Skin of body (tissue), 2 donors: ENCODE measurements around the gene RPL10. TPM values are rescaled to one million over a fixed set of nuclear protein-coding genes. Genes with fewer than 3 reads are reported as not detected.

Source experiments
- DNase-seq: peaks from one replicate; lab custom pipeline; 2025; lab: John Stamatoyannopoulos, UW
- total RNA-seq: library from RNA; depleted of rRNA; stranded (reverse); fragments of >200 nt; gene quantifications from one replicate; pipeline ENCODE4 v1.2.3, GENCODE V29; 2014

Gene RPL10
- 3,686 TPM for total RNA-seq

GRCh38 chrX:154397888-154398667 is at the start of gene RPL10:
RPL10 (plus strand) TSS chrX:154398377; CDS start chrX:154398520, 143 bp downstream.
- DNase-seq, result peak; percentile 95

- no peak for DNase-seq
Observed at GRCh38 chrX:154348646-154349358, 49.4 kb upstream of the RPL10 start.

GRCh38 chrX:154349359-154349935 is 48.7 kb upstream of the RPL10 start:
- DNase-seq, result no peak

- DNase-seq, result no peak
Observed at GRCh38 chrX:154349979-154350378, 48.2 kb upstream of the RPL10 start.

GRCh38 chrX:154350429-154351182 is 47.6 kb upstream of the RPL10 start:
- no peak for DNase-seq

- no peak for DNase-seq
Observed at GRCh38 chrX:154351183-154352011, 46.8 kb upstream of the RPL10 start.

- no peak for DNase-seq
Observed at GRCh38 chrX:154352012-154352401, 46.2 kb upstream of the RPL10 start.

GRCh38 chrX:154352466-154352865 is 45.7 kb upstream of the RPL10 start:
- no peak for DNase-seq

- no peak for DNase-seq
Observed at GRCh38 chrX:154353172-154353843, 44.9 kb upstream of the RPL10 start.

- no peak for DNase-seq
Observed at GRCh38 chrX:154354013-154354412, 44.2 kb upstream of the RPL10 start.

GRCh38 chrX:154354516-154354915 is 43.7 kb upstream of the RPL10 start:
- DNase-seq, result no peak

GRCh38 chrX:154355094-154355775 is 42.9 kb upstream of the RPL10 start:
- DNase-seq, result no peak

- no peak for DNase-seq
Observed at GRCh38 chrX:154355776-154356140, 42.4 kb upstream of the RPL10 start.

GRCh38 chrX:154356596-154356995 is 41.6 kb upstream of the RPL10 start:
- no peak for DNase-seq

- no peak for DNase-seq
Observed at GRCh38 chrX:154357205-154357604, 41.0 kb upstream of the RPL10 start.

GRCh38 chrX:154358011-154358410 is 40.2 kb upstream of the RPL10 start:
- DNase-seq, result no peak

GRCh38 chrX:154358829-154359228 is 39.3 kb upstream of the RPL10 start:
- DNase-seq, result no peak

- DNase-seq, result no peak
Observed at GRCh38 chrX:154359362-154360154, 38.6 kb upstream of the RPL10 start.

GRCh38 chrX:154360155-154360713 is 37.9 kb upstream of the RPL10 start:
- no peak for DNase-seq
